ENCODE measurements around the gene CATSPERD. TPM values are rescaled to one million over a fixed set of nuclear protein-coding genes. Genes with fewer than 3 reads are reported as not detected.

CATSPERD gene
- total RNA-seq, 4 donors from 2014 or later = not detected

DNA sequence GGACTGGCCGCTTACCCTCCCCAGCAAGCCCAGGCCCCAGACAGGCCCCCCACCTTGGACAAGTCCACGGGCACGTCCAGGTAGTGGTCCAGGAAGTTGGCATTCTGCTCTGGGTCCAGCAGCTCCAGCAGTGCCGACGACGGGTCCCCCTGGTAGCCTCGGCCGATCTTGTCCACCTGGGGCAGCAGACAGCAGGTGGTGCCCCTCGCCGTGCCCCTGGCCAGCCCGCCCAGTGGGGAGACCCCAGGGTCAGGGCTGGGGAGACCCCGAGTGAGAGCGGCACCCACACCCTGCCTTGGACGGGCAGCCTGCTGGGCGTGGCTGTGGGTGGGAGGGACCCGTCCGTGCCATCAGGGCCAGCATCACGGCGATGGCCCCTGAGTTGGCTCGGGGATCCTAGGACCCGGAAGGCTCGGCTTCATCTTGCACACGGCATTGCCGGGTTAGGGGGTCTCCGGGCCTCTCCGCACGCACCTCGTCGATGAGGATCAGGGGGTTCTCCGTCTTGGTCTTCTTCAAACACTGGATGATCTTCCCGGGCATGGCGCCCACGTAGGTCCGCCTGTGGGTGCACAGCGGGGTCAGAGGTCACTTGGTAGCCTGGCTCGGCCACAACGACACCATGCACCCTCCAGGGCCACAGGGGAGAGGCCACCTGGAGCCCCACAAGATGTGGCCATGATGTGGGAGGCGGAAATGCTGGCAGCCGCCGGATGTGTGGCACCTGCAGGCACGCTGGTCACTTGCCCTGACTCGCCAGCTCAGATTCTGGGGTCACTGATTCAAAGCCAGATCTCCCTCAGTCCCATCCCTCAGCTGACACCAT lies 24.0 kb upstream of the CATSPERD start:
- intact Hi-C loops (cut with DNase I; ENCODE audit: low total_unique reads) = no loop called here
- H3K4me3 ChIP-seq (ENCODE audit: low read depth, poor library complexity, severe bottlenecking) = no peak overlapping the region
- TF ChIP-seq POLR2A (IDR thresholded peaks at IDR 0.05) = no peak
- TF ChIP-seq, protein P1, sequence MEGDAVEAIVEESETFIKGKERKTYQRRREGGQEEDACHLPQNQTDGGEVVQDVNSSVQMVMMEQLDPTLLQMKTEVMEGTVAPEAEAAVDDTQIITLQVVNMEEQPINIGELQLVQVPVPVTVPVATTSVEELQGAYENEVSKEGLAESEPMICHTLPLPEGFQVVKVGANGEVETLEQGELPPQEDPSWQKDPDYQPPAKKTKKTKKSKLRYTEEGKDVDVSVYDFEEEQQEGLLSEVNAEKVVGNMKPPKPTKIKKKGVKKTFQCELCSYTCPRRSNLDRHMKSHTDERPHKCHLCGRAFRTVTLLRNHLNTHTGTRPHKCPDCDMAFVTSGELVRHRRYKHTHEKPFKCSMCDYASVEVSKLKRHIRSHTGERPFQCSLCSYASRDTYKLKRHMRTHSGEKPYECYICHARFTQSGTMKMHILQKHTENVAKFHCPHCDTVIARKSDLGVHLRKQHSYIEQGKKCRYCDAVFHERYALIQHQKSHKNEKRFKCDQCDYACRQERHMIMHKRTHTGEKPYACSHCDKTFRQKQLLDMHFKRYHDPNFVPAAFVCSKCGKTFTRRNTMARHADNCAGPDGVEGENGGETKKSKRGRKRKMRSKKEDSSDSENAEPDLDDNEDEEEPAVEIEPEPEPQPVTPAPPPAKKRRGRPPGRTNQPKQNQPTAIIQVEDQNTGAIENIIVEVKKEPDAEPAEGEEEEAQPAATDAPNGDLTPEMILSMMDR (IDR thresholded peaks at IDR 0.05) = no peak
- 85 to 90% methylated on average over 29 to 37 of the region's 42 CpGs for WGBS, 2 donors
- DNase-seq (ENCODE audit: low spot score in 2 of 2) = peak in 1 of 2 donors; percentile 81

DNA sequence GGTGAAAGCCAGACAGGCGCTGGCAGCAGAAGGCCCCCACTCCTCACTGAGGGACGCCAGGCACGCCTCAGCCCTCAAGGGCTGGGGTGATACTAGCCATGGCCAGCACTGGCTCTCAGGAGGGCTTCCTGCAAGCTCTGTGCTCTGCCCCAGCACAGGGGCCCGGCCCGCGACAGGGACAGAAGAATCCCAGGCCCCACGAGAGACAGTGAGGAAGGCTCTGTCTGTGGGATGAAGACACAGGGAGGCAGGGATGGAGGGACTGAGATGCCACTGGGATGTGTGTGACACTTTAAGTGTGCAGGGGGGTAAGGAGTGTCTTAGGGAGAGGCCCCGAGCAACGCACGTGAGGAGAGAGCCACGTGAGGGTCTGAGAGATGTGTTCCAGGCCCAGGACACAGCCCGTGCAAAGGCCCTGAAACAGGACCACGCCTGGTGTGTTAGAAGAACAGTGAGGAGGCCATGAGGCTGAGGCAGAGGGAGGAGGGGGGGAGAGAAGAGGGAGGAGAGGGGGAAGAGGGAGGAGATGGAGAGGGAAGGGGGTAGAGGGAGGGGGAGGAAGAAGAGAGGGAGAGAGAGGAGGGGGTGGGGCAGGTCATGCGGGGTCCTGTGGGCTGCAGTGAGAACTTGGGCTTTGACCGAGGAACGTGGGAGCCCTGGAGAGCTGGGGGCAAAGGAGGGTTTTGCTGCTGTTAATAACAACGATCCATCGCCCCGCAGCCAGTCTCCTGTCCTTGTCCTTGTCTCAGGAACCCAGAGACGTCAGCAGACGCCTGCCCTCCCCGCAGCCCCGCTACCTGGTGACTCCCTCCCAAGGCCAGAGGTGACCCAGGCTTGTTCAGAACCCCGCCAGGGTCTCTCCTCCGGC lies 23.2 kb upstream of the CATSPERD start:
- 76 to 77% methylated on average over 25 of the region's 25 CpGs for WGBS, 2 donors
- peak in 1 of 2 donors; percentile 82 for DNase-seq (ENCODE audit: low spot score in 2 of 2)
- TF ChIP-seq, protein P1 (IDR thresholded peaks at IDR 0.05) = no peak
- no peak for TF ChIP-seq POLR2A (IDR thresholded peaks at IDR 0.05)
- no peak overlapping the region for H3K4me3 ChIP-seq (ENCODE audit: low read depth, poor library complexity, severe bottlenecking)
- intact Hi-C loops (cut with DNase I; ENCODE audit: low total_unique reads) = no loop called here

DNA sequence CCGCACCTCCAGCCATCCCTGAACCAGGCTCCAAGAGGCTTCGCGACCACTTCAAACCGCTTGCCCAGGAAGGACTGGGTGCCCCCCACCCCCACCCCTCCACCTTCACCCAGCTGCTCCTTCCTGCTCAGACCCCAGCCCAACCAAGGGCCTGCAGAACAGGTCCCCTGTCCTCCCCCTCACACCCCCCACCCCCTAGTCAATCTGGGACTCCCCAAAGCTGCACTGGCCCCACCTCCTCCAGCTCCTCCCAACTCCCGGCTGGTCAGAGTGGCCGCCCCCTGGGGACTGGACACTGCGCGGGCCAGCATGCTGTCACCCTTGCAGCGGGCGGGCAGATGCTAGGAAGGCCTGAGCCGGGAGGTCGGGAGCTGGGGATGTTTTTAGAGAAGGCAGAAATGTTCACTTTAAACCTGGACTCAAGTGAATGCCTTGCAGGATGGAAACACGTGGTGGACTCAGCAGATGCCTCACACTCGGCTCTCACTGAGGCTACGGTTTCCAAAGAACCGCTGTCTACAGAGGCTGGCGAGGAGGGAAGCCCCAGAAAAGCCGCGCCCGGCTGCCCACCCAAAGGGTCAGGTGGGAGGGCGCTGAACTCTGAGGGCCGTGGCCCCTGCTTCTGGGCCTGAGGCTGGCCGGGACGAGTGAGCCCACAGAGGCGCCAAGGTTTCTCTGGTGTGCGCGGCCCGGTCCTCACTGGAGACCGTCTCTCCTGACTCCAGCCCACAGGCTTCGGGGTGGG lies 22.4 kb upstream of the CATSPERD start:
- H3K4me3 ChIP-seq (ENCODE audit: low read depth, poor library complexity, severe bottlenecking) = no peak overlapping the region
- no peak for DNase-seq (ENCODE audit: low spot score in 2 of 2)
- TF ChIP-seq POLR2A (IDR thresholded peaks at IDR 0.05) = no peak
- TF ChIP-seq, protein P1 (IDR thresholded peaks at IDR 0.05) = no peak
- intact Hi-C loops (cut with DNase I; ENCODE audit: low total_unique reads) = no loop called here
- WGBS, 2 donors = 81% methylated on average over 26 to 29 of the region's 30 CpGs

DNA sequence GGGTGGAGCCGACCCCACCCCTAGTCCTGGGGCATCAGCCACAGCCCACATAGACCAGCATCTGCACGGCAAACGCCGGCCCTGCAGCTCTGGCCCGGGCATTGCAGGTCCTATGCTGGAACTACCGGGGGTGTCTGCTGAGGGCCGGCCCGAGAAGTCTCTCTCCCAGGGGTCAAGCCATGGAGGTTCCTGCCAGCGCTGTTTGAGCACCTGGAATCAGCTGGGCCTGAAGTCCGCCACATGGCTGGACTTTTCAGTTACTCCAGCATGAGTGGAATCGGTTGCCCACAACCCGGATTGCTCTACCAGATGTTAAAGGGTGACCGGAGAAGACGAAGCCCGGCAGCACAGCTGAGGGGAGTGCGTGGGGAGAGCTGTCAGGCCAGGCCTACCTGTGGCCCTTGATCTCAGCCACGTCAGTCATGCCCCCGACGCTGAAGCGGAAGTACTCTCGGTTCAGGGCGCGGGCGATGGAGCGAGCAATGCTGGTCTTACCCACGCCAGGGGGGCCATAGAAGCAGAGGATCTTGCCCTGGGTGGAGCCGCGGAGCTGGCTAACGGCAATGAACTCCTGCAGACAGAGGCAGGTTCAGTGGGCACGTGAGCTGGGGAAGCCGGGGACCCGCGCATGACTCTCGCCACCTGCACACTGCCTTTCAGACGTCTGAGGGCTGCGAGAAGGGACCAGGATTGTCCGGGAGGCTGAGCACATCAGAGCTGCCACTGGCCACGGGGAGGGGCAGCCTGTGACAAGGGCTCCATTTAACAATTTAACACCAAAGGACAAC lies 21.6 kb upstream of the CATSPERD start:
- DNase-seq (ENCODE audit: low spot score in 2 of 2) = no peak
- intact Hi-C loops (cut with DNase I; ENCODE audit: low total_unique reads) = no loop called here
- no peak overlapping the region for H3K4me3 ChIP-seq (ENCODE audit: low read depth, poor library complexity, severe bottlenecking)
- TF ChIP-seq, protein P1 (IDR thresholded peaks at IDR 0.05) = no peak
- no peak for TF ChIP-seq POLR2A (IDR thresholded peaks at IDR 0.05)
- WGBS, 2 donors = 89 to 92% methylated on average over 31 to 37 of the region's 38 CpGs
